GM12872 (cell line): ENCODE results near the gene ZDHHC6.

Experiments
- CTCF ChIP-seq: IDR thresholded peaks from 3 replicates; pipeline ENCODE4 v1.5.1; 2011; ENCODE audit warnings: low read depth, mild to moderate bottlenecking, low read length, moderate library complexity; ENCODE audit not compliant: insufficient read depth

The ZDHHC6 gene

GRCh38 chr10:112456533-112456932, 9.8 kb upstream of the ZDHHC6 start:
- peak; percentile 34; the same call in 1 of the 3 replicates for TF ChIP-seq CTCF

GRCh38 chr10:112454910-112455779, 8.4 kb upstream of the ZDHHC6 start:
- no peak for TF ChIP-seq CTCF

- no peak for TF ChIP-seq CTCF
These were observed 2.2 kb upstream of the ZDHHC6 start for GRCh38 chr10:112448888-112449287.

- no peak for TF ChIP-seq CTCF
These were observed 860 bp upstream of the ZDHHC6 start for GRCh38 chr10:112447620-112447928.

GRCh38 chr10:112446055-112446854, 459 bp downstream of the ZDHHC6 start:
- no peak for TF ChIP-seq CTCF

- TF ChIP-seq CTCF, result no peak
These were observed 4.7 kb downstream of the ZDHHC6 start for GRCh38 chr10:112442063-112442462.

- TF ChIP-seq CTCF, result no peak
These were observed 5.2 kb downstream of the ZDHHC6 start for GRCh38 chr10:112441520-112441919.
